Epithelial cell of proximal tubule (primary cell): ENCODE data around the gene TRAF3. TPM values are rescaled to one million over a fixed set of nuclear protein-coding genes. Genes with fewer than 3 reads are reported as not detected.

Experiments used
- DNase-seq: peaks from one replicate; pipeline ENCODE4 v3.0.0-alpha.2; 2011; ENCODE audit warnings: low read depth
- H3K4me3 ChIP-seq: 2 replicates; pipeline ENCODE4 v1.5.1; 2011; ENCODE audit warnings: low read depth, mild to moderate bottlenecking, low read length
- total RNA-seq: library from RNA; depleted of rRNA; stranded (reverse); fragments of >200 nt; gene quantifications from 2 replicates; pipeline ENCODE4 v1.2.3, GENCODE V29; 2015
- TF ChIP-seq, protein P1 (sequence below): conservative IDR thresholded peaks from 2 replicates; pipeline ENCODE4 v1.5.1; 2012; ENCODE audit warnings: low read depth, mild to moderate bottlenecking, low read length

The TRAF3 gene
- total RNA-seq, 1 donor from 2014 or later: 21.9 TPM

GRCh38 chr14:102883089-102883541 is 105.9 kb downstream of the TRAF3 start:
- DNase-seq: no peak
- TF ChIP-seq, protein P1, sequence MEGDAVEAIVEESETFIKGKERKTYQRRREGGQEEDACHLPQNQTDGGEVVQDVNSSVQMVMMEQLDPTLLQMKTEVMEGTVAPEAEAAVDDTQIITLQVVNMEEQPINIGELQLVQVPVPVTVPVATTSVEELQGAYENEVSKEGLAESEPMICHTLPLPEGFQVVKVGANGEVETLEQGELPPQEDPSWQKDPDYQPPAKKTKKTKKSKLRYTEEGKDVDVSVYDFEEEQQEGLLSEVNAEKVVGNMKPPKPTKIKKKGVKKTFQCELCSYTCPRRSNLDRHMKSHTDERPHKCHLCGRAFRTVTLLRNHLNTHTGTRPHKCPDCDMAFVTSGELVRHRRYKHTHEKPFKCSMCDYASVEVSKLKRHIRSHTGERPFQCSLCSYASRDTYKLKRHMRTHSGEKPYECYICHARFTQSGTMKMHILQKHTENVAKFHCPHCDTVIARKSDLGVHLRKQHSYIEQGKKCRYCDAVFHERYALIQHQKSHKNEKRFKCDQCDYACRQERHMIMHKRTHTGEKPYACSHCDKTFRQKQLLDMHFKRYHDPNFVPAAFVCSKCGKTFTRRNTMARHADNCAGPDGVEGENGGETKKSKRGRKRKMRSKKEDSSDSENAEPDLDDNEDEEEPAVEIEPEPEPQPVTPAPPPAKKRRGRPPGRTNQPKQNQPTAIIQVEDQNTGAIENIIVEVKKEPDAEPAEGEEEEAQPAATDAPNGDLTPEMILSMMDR: no peak
- no peak overlapping the region for H3K4me3 ChIP-seq

- no peak for DNase-seq
- H3K4me3 ChIP-seq: no peak overlapping the region
- TF ChIP-seq, protein P1: no peak
Measured at GRCh38 chr14:102883554-102883953, 106.3 kb downstream of the TRAF3 start.

DNA sequence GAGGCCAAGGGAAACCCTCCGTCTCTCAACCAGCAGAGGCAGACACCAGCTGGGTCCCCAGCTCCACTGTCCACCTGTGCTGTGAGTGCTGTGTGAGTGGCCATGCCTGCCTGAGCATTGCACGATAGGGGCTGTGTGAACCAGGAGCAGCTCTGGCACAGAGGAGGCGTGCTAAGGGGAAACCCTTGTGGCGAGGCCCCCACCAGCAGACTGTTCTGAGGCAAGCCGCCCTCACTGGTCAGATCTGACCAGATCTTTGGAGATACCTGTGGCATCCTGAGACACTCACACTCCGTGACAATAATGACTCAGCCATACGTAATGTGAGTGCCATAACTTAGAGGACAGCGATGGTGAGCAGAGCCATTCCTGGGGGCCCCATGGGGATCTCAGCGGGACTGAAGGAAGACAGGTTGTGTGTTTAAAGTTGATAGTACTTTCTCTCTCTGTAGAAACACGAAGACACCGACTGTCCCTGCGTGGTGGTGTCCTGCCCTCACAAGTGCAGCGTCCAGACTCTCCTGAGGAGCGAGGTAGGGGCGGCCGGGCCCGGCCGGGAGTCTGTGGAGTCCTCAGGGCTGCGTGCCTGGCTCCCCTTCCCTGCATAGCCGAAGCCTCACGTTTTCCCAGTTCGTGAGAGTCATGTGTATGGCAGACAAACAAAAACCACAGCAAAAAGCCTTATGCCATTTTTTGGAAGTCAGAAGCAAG is 108.6 kb downstream of the TRAF3 start:
- TF ChIP-seq, protein P1: no peak
- DNase-seq: no peak
- no peak overlapping the region for H3K4me3 ChIP-seq

- TF ChIP-seq, protein P1: no peak
- no peak for DNase-seq
Measured at GRCh38 chr14:102888748-102889147, 111.5 kb downstream of the TRAF3 start.

GRCh38 chr14:102889615-102890014 is 112.4 kb downstream of the TRAF3 start:
- no peak for DNase-seq
- TF ChIP-seq, protein P1: no peak
- H3K4me3 ChIP-seq: no peak overlapping the region

More at GRCh38 chr14:102888748-102889147, 111.5 kb downstream of the TRAF3 start:
- H3K4me3 ChIP-seq: no peak overlapping the region

DNA sequence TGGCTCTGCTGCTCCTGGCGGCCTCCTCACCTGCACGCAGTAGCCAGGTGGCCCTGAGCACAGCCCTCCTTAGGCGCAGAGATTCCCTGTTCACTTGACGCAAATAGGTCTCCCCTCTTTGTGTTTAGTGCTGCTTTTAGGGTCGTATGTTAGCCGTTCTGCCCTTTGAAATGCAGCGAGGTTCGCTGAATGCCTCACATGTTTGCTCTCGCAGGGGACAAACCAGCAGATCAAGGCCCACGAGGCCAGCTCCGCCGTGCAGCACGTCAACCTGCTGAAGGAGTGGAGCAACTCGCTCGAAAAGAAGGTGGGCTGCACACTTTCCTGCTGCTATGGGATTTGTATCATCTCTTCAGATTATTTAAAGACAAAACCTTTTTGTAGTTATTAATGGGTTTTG is 113.9 kb downstream of the TRAF3 start:
- no peak for DNase-seq
- no peak overlapping the region for H3K4me3 ChIP-seq

More for the DNA sequence above, 113.9 kb downstream of the TRAF3 start:
- TF ChIP-seq, protein P1: no peak
